ENCODE results near the gene GTF2IRD1. TPM values are rescaled to one million over a fixed set of nuclear protein-coding genes. Genes with fewer than 3 reads are reported as not detected.

The GTF2IRD1 gene
- total RNA-seq, 1 experiment from 2014 or later: 9.9 TPM

DNA sequence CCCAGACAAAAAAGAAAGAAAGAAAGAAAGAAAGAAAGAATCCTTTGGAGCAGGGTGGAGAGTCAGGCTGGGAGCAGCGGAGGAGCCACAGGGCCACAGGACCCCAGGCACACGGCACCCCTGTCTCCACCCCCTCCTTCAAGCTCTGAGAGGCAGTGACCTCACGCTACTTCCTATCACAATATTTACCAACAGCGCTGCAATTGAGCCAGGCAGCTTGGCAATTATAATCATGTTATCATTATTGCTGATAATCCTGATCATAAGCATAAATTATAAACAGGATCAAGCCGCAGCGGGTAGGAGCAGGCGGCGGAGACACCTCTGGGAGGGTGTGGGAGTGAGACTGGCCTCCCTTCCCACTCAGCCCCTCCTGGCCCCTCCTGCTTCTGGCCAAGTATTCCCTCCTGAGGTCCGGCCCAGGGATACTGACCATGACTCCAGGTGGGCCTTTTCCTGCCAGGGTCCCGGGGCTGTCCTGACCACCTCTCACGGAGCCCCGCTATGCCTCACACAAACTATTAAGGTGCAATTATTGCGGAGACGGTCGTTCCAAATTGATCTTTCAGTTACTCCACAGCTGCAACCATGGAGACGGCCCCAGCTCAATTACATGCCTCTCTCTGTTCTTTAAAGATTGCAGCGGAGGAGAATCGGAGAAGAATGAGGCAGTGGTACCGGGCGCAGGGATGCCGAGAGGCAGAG, 10.0 kb upstream of the GTF2IRD1 start:
- no peak for DNase-seq (ENCODE audit: low read depth in 1 of 2, low spot score in 2 of 2)
- H3K27ac ChIP-seq: no peak overlapping the region
- peaks cover 2% of the 10 kb centered on the region; the same call in 1 of the 2 replicates for H3K9me3 ChIP-seq (replicated peaks)
- H3K4me1 ChIP-seq (replicated peaks): peaks cover 12% of the 10 kb centered on the region
- H3K36me3 ChIP-seq: no peaks in the 10 kb centered on the region
- no peaks in the 10 kb centered on the region for H3K27me3 ChIP-seq (replicated peaks)
- H3K4me3 ChIP-seq: no peak overlapping the region

DNA sequence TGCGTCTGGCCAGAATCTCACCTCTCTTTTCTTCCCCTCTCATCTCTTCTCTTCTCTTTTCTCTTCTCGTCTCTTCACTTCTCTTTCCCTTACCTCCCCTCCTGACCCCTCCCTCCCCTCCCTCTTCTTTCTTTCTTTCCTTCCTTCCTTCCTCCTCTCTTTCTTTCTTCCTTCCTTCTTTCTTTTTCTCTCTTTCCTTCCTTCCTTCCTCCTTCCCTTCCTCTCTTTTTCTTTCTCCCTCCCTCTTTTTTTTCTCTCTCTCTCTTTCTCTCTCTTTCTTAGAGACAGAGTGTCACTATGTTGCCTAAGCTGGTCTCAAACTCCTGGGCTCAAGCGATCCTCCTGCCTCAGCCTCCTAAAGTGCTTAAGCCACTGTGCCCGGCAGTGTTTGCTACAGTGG, 4.6 kb upstream of the GTF2IRD1 start:
- no peak for DNase-seq (ENCODE audit: low read depth in 1 of 2, low spot score in 2 of 2)
- Histone ChIP-seq H3K27ac (no peak overlapping the region), H3K27me3 (replicated peaks) (no peaks in the 10 kb centered on the region), H3K4me3 (no peak overlapping the region), H3K4me1 (replicated peaks) (0 out of 2 replicates have a peak, but pooled peaks cover 3% of the 10 kb centered on the region), H3K36me3 (no peaks in the 10 kb centered on the region), H3K9me3 (replicated peaks) (no peaks in the 10 kb centered on the region)

GRCh38 chr7:74449809-74450397, 3.8 kb upstream of the GTF2IRD1 start:
- no peak overlapping the region for H3K27ac ChIP-seq
- no peaks in the 10 kb centered on the region for H3K27me3 ChIP-seq (replicated peaks)
- peak; percentile 56 to 74 for DNase-seq (ENCODE audit: low read depth in 1 of 2, low spot score in 2 of 2)
- no peak overlapping the region for H3K4me3 ChIP-seq
- peaks cover 5% of the 10 kb centered on the region; the same call in 1 of the 2 replicates for H3K36me3 ChIP-seq
- H3K4me1 ChIP-seq (replicated peaks): peaks cover 8% of the 10 kb centered on the region
- no peaks in the 10 kb centered on the region for H3K9me3 ChIP-seq (replicated peaks)

- H3K9me3 ChIP-seq (replicated peaks): no peaks in the 10 kb centered on the region
- DNase-seq (ENCODE audit: low read depth in 1 of 2, low spot score in 2 of 2): no peak
- H3K36me3 ChIP-seq: peaks cover 7% of the 10 kb centered on the region; the same call in 1 of the 2 replicates
- H3K27me3 ChIP-seq (replicated peaks): no peaks in the 10 kb centered on the region
- no peak overlapping the region for H3K27ac ChIP-seq
- peak overlapping the region; percentile 70 for H3K4me3 ChIP-seq
- H3K4me1 ChIP-seq (replicated peaks): peaks cover 12% of the 10 kb centered on the region
Observed at GRCh38 chr7:74452748-74453321, 871 bp upstream of the GTF2IRD1 start.

GRCh38 chr7:74454021-74454924, 567 bp downstream of the GTF2IRD1 start:
- H3K36me3 ChIP-seq: peaks cover 7% of the 10 kb centered on the region; the same call in 1 of the 2 replicates
- peaks cover 12% of the 10 kb centered on the region for H3K4me1 ChIP-seq (replicated peaks)
- peak overlapping the region; percentile 49 for H3K27ac ChIP-seq
- no peaks in the 10 kb centered on the region for H3K27me3 ChIP-seq (replicated peaks)
- H3K4me3 ChIP-seq: peak overlapping the region; percentile 70
- DNase-seq (ENCODE audit: low read depth in 1 of 2, low spot score in 2 of 2): peak in 1 of 2 experiments; percentile 14
- H3K9me3 ChIP-seq (replicated peaks): no peaks in the 10 kb centered on the region

DNA sequence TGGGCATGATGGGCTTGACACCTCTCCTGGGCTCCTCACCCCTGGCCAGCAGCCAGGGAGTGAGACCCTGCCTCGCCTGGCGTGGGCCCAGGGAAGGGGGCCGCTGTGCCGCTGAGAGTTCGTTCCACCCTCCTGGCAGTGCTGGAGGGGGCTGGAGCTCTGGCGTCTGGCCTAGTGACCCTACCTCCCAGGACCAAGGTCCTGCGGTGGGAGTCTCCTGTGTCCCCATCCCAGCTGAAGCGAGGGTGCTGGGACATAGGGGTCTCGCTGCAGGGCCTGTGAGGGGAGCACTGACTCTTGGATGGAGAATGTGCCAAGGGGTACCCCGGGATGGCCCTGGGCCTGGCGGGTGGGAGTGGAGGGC, 1.2 kb downstream of the GTF2IRD1 start:
- no peak for DNase-seq (ENCODE audit: low read depth in 1 of 2, low spot score in 2 of 2)
- no peaks in the 10 kb centered on the region for H3K9me3 ChIP-seq (replicated peaks)
- no peaks in the 10 kb centered on the region for H3K27me3 ChIP-seq (replicated peaks)
- H3K27ac ChIP-seq: peak overlapping the region; percentile 49
- H3K4me3 ChIP-seq: peak overlapping the region; percentile 70
- H3K4me1 ChIP-seq (replicated peaks): peaks cover 12% of the 10 kb centered on the region
- H3K36me3 ChIP-seq: peaks cover 7% of the 10 kb centered on the region; the same call in 1 of the 2 replicates

DNA sequence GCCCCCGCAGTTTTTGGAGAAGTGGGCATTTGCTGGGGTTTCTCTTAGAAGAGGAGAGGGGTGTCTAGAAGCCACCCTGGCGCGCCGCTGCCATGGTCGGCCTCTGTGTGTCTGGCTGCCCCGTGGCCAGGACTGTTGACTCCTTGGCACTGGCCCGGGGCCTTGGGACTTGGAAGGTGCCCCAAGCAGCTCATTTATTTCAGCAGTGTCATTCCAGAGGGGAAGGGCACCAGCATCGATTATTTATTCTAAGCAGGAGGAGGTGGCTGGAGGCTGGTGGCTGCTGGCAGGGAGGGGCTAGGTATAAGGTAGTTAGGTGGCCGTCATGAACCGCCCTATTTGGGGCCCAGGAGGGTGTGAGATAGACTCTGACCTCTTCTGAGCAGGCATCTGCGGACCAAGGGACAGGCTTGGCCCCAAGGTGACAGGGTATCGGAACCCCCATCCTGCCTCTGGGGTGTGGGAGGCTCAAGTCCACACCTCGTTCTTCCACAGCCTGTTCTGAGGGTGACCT, 1.6 kb downstream of the GTF2IRD1 start:
- H3K9me3 ChIP-seq (replicated peaks): no peaks in the 10 kb centered on the region
- DNase-seq (ENCODE audit: low read depth in 1 of 2, low spot score in 2 of 2): no peak
- H3K36me3 ChIP-seq: peaks cover 7% of the 10 kb centered on the region; the same call in 1 of the 2 replicates
- H3K4me3 ChIP-seq: peak overlapping the region; percentile 70
- no peak overlapping the region for H3K27ac ChIP-seq
- no peaks in the 10 kb centered on the region for H3K27me3 ChIP-seq (replicated peaks)
- H3K4me1 ChIP-seq (replicated peaks): peaks cover 12% of the 10 kb centered on the region

DNA sequence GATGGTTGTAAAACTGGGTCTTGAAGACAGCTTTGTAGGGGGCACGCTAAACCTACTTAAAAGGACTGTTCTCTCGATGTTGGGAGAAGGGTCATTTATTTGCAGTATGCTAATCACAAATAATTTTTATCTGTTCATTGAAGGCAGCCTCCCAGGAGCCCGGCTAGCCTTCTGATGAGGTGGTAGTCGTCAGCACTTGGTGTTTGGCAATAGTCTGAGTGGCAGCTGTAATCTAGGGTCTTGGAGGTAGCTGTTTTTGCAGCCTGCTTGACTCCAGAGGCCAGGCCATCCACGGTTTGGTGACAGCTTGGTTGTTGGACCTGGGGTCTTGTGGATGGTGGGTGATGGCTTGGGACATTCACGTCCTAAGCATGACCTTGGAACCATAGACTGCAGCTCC, 2.2 kb downstream of the GTF2IRD1 start:
- Histone ChIP-seq H3K4me3 (no peak overlapping the region), H3K4me1 (replicated peaks) (peaks cover 12% of the 10 kb centered on the region), H3K27ac (no peak overlapping the region), H3K9me3 (replicated peaks) (no peaks in the 10 kb centered on the region), H3K27me3 (replicated peaks) (no peaks in the 10 kb centered on the region), H3K36me3 (peaks cover 7% of the 10 kb centered on the region; the same call in 1 of the 2 replicates)
- no peak for DNase-seq (ENCODE audit: low read depth in 1 of 2, low spot score in 2 of 2)

- peaks cover 12% of the 10 kb centered on the region for H3K4me1 ChIP-seq (replicated peaks)
- H3K4me3 ChIP-seq: no peak overlapping the region
- H3K36me3 ChIP-seq: peaks cover 7% of the 10 kb centered on the region; the same call in 1 of the 2 replicates
- H3K27me3 ChIP-seq (replicated peaks): no peaks in the 10 kb centered on the region
- DNase-seq (ENCODE audit: low read depth in 1 of 2, low spot score in 2 of 2): no peak
- H3K27ac ChIP-seq: no peak overlapping the region
- H3K9me3 ChIP-seq (replicated peaks): no peaks in the 10 kb centered on the region
Observed at GRCh38 chr7:74457007-74457406, 3.3 kb downstream of the GTF2IRD1 start.

GRCh38 chr7:74461970-74462706, 8.4 kb downstream of the GTF2IRD1 start:
- H3K27ac ChIP-seq: no peak overlapping the region
- no peak for DNase-seq (ENCODE audit: low read depth in 1 of 2, low spot score in 2 of 2)
- no peaks in the 10 kb centered on the region for H3K4me1 ChIP-seq (replicated peaks)
- H3K4me3 ChIP-seq: no peak overlapping the region
- no peaks in the 10 kb centered on the region for H3K9me3 ChIP-seq (replicated peaks)
- no peaks in the 10 kb centered on the region for H3K27me3 ChIP-seq (replicated peaks)
- H3K36me3 ChIP-seq: no peaks in the 10 kb centered on the region; the same call in 1 of the 2 replicates

GRCh38 chr7:74462707-74463100, 9.0 kb downstream of the GTF2IRD1 start:
- Histone ChIP-seq H3K9me3 (replicated peaks) (no peaks in the 10 kb centered on the region), H3K36me3 (no peaks in the 10 kb centered on the region; the same call in 1 of the 2 replicates), H3K4me1 (replicated peaks) (no peaks in the 10 kb centered on the region), H3K4me3 (no peak overlapping the region), H3K27me3 (replicated peaks) (no peaks in the 10 kb centered on the region), H3K27ac (no peak overlapping the region)
- no peak for DNase-seq (ENCODE audit: low read depth in 1 of 2, low spot score in 2 of 2)

DNA sequence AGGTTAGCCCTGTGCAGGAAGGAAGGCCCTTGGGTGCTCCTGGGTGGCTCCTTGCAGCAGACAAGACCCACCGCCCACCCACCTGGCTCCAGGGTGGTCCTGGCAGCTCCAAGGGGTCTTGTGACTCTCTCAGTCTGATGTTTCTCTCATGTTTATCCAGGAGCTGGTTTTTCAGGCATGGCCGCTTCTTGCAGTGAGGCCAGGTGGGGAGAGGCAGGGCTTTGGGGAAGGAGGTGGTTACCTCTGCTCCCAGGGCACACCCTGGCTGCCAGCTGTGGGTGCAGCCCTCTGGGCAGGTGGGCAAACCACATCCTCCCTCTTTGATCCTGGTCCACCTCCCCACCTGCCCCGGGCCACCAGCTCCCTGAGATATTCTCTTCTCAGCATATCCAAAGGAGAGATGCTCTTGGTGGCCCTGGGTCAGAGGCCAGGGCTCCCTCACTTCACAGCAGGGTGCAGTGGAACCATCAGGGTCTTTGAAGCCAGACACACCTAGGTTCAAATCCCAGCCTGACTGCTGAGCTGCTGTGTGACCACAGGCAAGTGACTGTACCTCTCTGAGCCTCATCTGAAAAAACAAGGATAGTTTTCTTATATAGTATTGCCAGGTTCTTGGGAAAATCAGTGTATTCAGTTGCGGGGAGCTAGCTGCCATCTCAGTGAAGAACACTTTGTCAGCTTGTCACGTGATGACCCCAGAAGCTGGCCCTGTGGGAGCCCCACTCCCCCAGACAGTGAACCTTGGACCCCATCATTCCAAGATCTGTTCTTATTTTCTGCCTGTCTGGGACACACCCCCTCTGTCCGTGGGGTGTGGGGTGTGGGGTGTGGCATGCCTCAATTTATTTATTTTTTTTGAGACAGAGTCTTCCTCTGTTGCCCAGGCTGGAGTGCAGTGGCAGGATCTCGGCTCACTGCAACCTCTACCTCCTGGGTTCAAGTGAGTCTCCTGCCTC, 11.5 kb downstream of the GTF2IRD1 start:
- no peaks in the 10 kb centered on the region for H3K36me3 ChIP-seq
- H3K4me1 ChIP-seq (replicated peaks): no peaks in the 10 kb centered on the region
- no peaks in the 10 kb centered on the region for H3K9me3 ChIP-seq (replicated peaks)
- H3K27ac ChIP-seq: no peak overlapping the region
- DNase-seq (ENCODE audit: low read depth in 1 of 2, low spot score in 2 of 2): no peak
- no peak overlapping the region for H3K4me3 ChIP-seq
- no peaks in the 10 kb centered on the region for H3K27me3 ChIP-seq (replicated peaks)

Measured in SJSA1 (cell line).